H1 (cell line): ENCODE results near the gene SYDE2. TPM values are rescaled to one million over a fixed set of nuclear protein-coding genes. Genes with fewer than 3 reads are reported as not detected.

Experiments
- CTCF ChIA-PET: fragments of 300-600 bp; sonication (Branson Sonifier 250); formaldehyde crosslinking; loops from one replicate; lab custom pipeline; 2021; ENCODE audit not compliant: partially characterized antibody; lab: Charles Lee
- POLR2A ChIA-PET: fragments of 300-600 bp; sonication (Branson Sonifier 250); formaldehyde crosslinking; loops from one replicate; lab custom pipeline; 2021; ENCODE audit warnings: inconsistent platforms; ENCODE audit not compliant: partially characterized antibody; lab: Charles Lee
- DNase-seq, 2 experiments: peaks; one replicate each; pipeline versions ENCODE4 v3.0.0 to v3.0.0-alpha.2; 2010 to 2022; ENCODE audit warnings: low spot score in 2 of 2, low read depth in 1 of 2, mixed read lengths in 1 of 2
- FAIRE-seq: peaks from 2 replicates; lab custom pipeline; 2011; peaks lifted over from hg19 to GRCh38; lab: Jason Lieb, UNC
- H2AFZ ChIP-seq: 2 replicates; pipeline ENCODE4 v1.8.1; 2012; ENCODE audit warnings: low read length, inconsistent platforms
- H2AK5ac ChIP-seq: 2 replicates; pipeline ENCODE4 v1.6.1; 2013; ENCODE audit warnings: low read depth, low read length
- H2BK120ac ChIP-seq: replicated peaks from 2 replicates; pipeline ENCODE3; 2013; ENCODE audit warnings: low read depth, low read length, inconsistent platforms
- H2BK12ac ChIP-seq: 2 replicates; pipeline ENCODE4 v1.6.1; 2013; ENCODE audit warnings: low read depth, low read length
- H2BK15ac ChIP-seq: 2 replicates; pipeline ENCODE4 v1.6.1; 2013; ENCODE audit warnings: low read length
- H2BK20ac ChIP-seq: 2 replicates; pipeline ENCODE4 v1.6.1; 2013; ENCODE audit warnings: low read length
- H2BK5ac ChIP-seq: 2 replicates; pipeline ENCODE4 v1.6.1; 2013; ENCODE audit warnings: low read depth, low read length
- H3K14ac ChIP-seq: 2 replicates; pipeline ENCODE4 v1.6.1; 2013; ENCODE audit warnings: inconsistent platforms; ENCODE audit not compliant: insufficient read length
- H3K18ac ChIP-seq: 2 replicates; pipeline ENCODE4 v1.6.1; 2013; ENCODE audit warnings: low read length; ENCODE audit errors: extremely low read depth
- H3K23ac ChIP-seq: 2 replicates; pipeline ENCODE4 v1.6.1; 2013; ENCODE audit warnings: inconsistent platforms; ENCODE audit not compliant: insufficient read length
- H3K23me2 ChIP-seq: 2 replicates; pipeline ENCODE4 v1.6.1; 2013; ENCODE audit warnings: low read depth, low read length
- H3K27ac ChIP-seq: 2 replicates; pipeline ENCODE4 v1.6.1; 2011; ENCODE audit warnings: low read depth, low read length, inconsistent platforms
- H3K27me3 ChIP-seq, 4 experiments: replicated peaks in 1 of 4; 1 replicate in 1 of 4; 2 replicates in 3 of 4; pipeline versions ENCODE4 v1.6.1 to v1.8.1; 2011 to 2013; ENCODE audit warnings: low read length in 3 of 4, mild to moderate bottlenecking in 3 of 4, inconsistent platforms in 2 of 4, mixed read lengths in 2 of 4, moderate library complexity in 1 of 4; ENCODE audit not compliant: control insufficient read depth in 3 of 4, insufficient read depth in 3 of 4; ENCODE audit errors: extremely low read depth in 1 of 4
- H3K36me3 ChIP-seq, 4 experiments: 2 replicates each; pipeline versions ENCODE4 v1.6.1 to v1.8.1; 2011 to 2013; ENCODE audit warnings: mild to moderate bottlenecking in 4 of 4, low read length in 3 of 4, moderate library complexity in 2 of 4, control low read depth in 1 of 4, inconsistent platforms in 1 of 4; ENCODE audit not compliant: insufficient read depth in 4 of 4, control insufficient read depth in 2 of 4
- H3K4ac ChIP-seq: replicated peaks from 2 replicates; pipeline ENCODE3; 2013; ENCODE audit warnings: low read length, low read depth, mixed read lengths, inconsistent platforms; ENCODE audit not compliant: insufficient read length
- H3K4me1 ChIP-seq, 4 experiments: replicated peaks in 1 of 4; 1 replicate in 1 of 4; 2 replicates in 3 of 4; pipeline versions ENCODE4 v1.6.1 to v1.8.1; 2011 to 2013; ENCODE audit warnings: low read length in 3 of 4, inconsistent platforms in 2 of 4, mixed read lengths in 1 of 4; ENCODE audit not compliant: insufficient read depth in 4 of 4, control insufficient read depth in 3 of 4
- H3K4me2 ChIP-seq, 2 experiments: 2 replicates each; pipeline versions ENCODE4 v1.6.1 to v1.8.1; 2011 to 2013; ENCODE audit warnings: low read depth in 2 of 2, low read length in 2 of 2, control low read depth in 1 of 2, inconsistent platforms in 1 of 2, mild to moderate bottlenecking in 1 of 2; ENCODE audit not compliant: insufficient read depth in 1 of 2
- H3K4me3 ChIP-seq, 4 experiments: fragments of 200-600, 300-600 bp in 1 of 4; sonication (generic), shearing (Covaris generic), sonication (Bioruptor Twin) in 1 of 4; 2 replicates each; pipeline versions ENCODE4 v1.5.1 to v1.8.1; 2011 to 2016; ENCODE audit warnings: low read length in 4 of 4, low read depth in 3 of 4, control low read depth in 2 of 4, inconsistent platforms in 2 of 4, mild to moderate bottlenecking in 2 of 4, mixed read lengths in 1 of 4, moderate library complexity in 1 of 4; ENCODE audit not compliant: insufficient read depth in 2 of 4; ENCODE audit errors: extremely low read depth in 1 of 4
- H3K56ac ChIP-seq: replicated peaks from 2 replicates; pipeline ENCODE3; 2013; ENCODE audit warnings: low read depth, mild to moderate bottlenecking, mixed read lengths, low read length, inconsistent platforms; ENCODE audit not compliant: insufficient read length
- H3K79me1 ChIP-seq: 2 replicates; pipeline ENCODE4 v1.6.1; 2013; ENCODE audit warnings: low read depth, low read length, control low read depth
- H3K79me2 ChIP-seq, 2 experiments: 2 replicates each; pipeline versions ENCODE4 v1.6.1 to v1.8.1; 2012 to 2013; ENCODE audit warnings: low read length in 2 of 2, mild to moderate bottlenecking in 2 of 2, inconsistent platforms in 1 of 2; ENCODE audit not compliant: insufficient read depth in 2 of 2, control insufficient read depth in 1 of 2
- H3K9ac ChIP-seq, 4 experiments: replicated peaks in 1 of 4; 1 replicate in 1 of 4; 2 replicates in 3 of 4; pipeline versions ENCODE4 v1.6.1 to v1.8.1; 2011 to 2013; ENCODE audit warnings: low read depth in 3 of 4, low read length in 3 of 4, control low read depth in 2 of 4, mild to moderate bottlenecking in 2 of 4, moderate library complexity in 2 of 4, inconsistent platforms in 1 of 4; ENCODE audit errors: extremely low read depth in 1 of 4
- H3K9me3 ChIP-seq, 2 experiments: 2 replicates each; pipeline versions ENCODE4 v1.6.1 to v1.8.1; 2012 to 2013; ENCODE audit warnings: mild to moderate bottlenecking in 2 of 2, moderate library complexity in 2 of 2, control low read depth in 1 of 2, inconsistent platforms in 1 of 2, low read depth in 1 of 2, low read length in 1 of 2, mixed read lengths in 1 of 2; ENCODE audit not compliant: insufficient read depth in 2 of 2
- H4K20me1 ChIP-seq, 2 experiments: replicated peaks in 1 of 2; 2 replicates each; pipeline versions ENCODE3 to v1.8.1; 2011 to 2013; ENCODE audit warnings: inconsistent platforms in 2 of 2, low read length in 2 of 2, mild to moderate bottlenecking in 1 of 2; ENCODE audit not compliant: insufficient read depth in 2 of 2, control insufficient read depth in 1 of 2
- H4K5ac ChIP-seq: 2 replicates; pipeline ENCODE4 v1.6.1; 2013; ENCODE audit warnings: low read length, low read depth, mixed read lengths, inconsistent platforms; ENCODE audit not compliant: insufficient read length
- H4K8ac ChIP-seq: 2 replicates; pipeline ENCODE4 v1.8.0; 2013; ENCODE audit warnings: mild to moderate bottlenecking, moderate library complexity, low read length, inconsistent platforms; ENCODE audit not compliant: insufficient read depth; ENCODE audit errors: extremely low read depth
- H4K91ac ChIP-seq: replicated peaks from 2 replicates; pipeline ENCODE3; 2013; ENCODE audit warnings: low read length, mixed read lengths, inconsistent platforms; ENCODE audit not compliant: insufficient read length
- ASH2L ChIP-seq: fragments of 200-600, 300-600 bp; sonication (generic); IDR thresholded peaks from one replicate; pipeline ENCODE4 v1.7.1; 2017; ENCODE audit warnings: low read length
- BACH1 ChIP-seq: IDR thresholded peaks from 2 replicates; pipeline ENCODE4 v1.6.1; 2012; ENCODE audit warnings: low read length, improper control_type of control experiment
- CTCF ChIP-seq, 3 experiments: IDR thresholded peaks; 1 replicate in 2 of 3; 2 replicates in 1 of 3; pipeline versions ENCODE4 v1.5.1 to v1.6.1; 2011; ENCODE audit warnings: low read length in 3 of 3, mild to moderate bottlenecking in 3 of 3, inconsistent platforms in 2 of 3, low read depth in 1 of 3, moderate library complexity in 1 of 3; ENCODE audit not compliant: insufficient read depth in 1 of 3; ENCODE audit errors: control extremely low read depth in 1 of 3
- GABPA ChIP-seq: IDR thresholded peaks from 2 replicates; pipeline ENCODE4 v1.6.1; 2011; ENCODE audit warnings: mild to moderate bottlenecking, low read length, moderate library complexity, borderline replicate concordance; ENCODE audit not compliant: insufficient read depth
- RBBP5 ChIP-seq: IDR thresholded peaks from 2 replicates; pipeline ENCODE4 v1.7.1; 2012; ENCODE audit warnings: low read depth, mild to moderate bottlenecking, inconsistent platforms, low read length, moderate library complexity, borderline replicate concordance
- SP2 ChIP-seq: IDR thresholded peaks from 2 replicates; pipeline ENCODE4 v1.6.1; 2012; ENCODE audit warnings: mild to moderate bottlenecking, low read length, inconsistent platforms
- SUZ12 ChIP-seq: fragments of 200-600 bp; sonication (generic); IDR thresholded peaks from 2 replicates; pipeline ENCODE4 v1.6.1; 2012; ENCODE audit warnings: mild to moderate bottlenecking, inconsistent platforms, low read length, moderate library complexity, mixed read lengths
- TAF7 ChIP-seq: optimal IDR thresholded peaks from 2 replicates; pipeline ENCODE3; 2011; ENCODE audit warnings: low read depth, mild to moderate bottlenecking, inconsistent platforms, low read length, moderate library complexity, borderline replicate concordance
- TCF12 ChIP-seq: IDR thresholded peaks from 2 replicates; pipeline ENCODE4 v1.6.1; 2011; ENCODE audit warnings: low read depth, mild to moderate bottlenecking, low read length
- WGBS, 2 experiments: shearing (Covaris generic) in 1 of 2; methylation state at CpG; one replicate each; pipeline versions ENCODE4 v1.1.6 to v1.1.7; 2013 to 2015; ENCODE audit warnings: low lambda C conversion rate in 2 of 2, mixed read lengths in 2 of 2, inconsistent platforms in 1 of 2, low coverage in 1 of 2, missing lambda C conversion rate in 1 of 2; ENCODE audit not compliant: insufficient replicate concordance in 2 of 2, insufficient coverage in 1 of 2, insufficient read length in 1 of 2; ENCODE audit errors: extremely low coverage in 1 of 2, missing lambda C conversion rate in 1 of 2; 5-methylcytosine and 5-hydroxymethylcytosine counted together
- polyA plus RNA-seq, 7 experiments: library from polyadenylated mRNA; depleted of rRNA in 3 of 7; stranded (reverse) in 5 of 7; unstranded in 2 of 7; fragments of >200 nt in 5 of 7; fragments of 200-250 nt in 2 of 7; gene quantifications; 1 replicate in 5 of 7; 2 replicates in 1 of 7; 4 replicates in 1 of 7; pipeline versions ENCODE4 v1.2.1 to v1.2.3, GENCODE V29; 2011 to 2013; ENCODE audit warnings: missing spikeins in 2 of 7, mixed read lengths in 2 of 7
- total RNA-seq: library from RNA; stranded (reverse); fragmentation: NEBNext Ultra II Directional; extraction: Animal tissue kit (Norgen Biotek cat#: 25700); gene quantifications from 2 replicates; pipeline ENCODE4 v1.2.1, GENCODE V29; 2021

SYDE2 gene
- total and polyA plus RNA-seq, 2 of the 8 experiments (the other 6 are each of a cell fraction or from before 2014, with no cell fraction given) = 1.6 to 14.6 TPM

DNA sequence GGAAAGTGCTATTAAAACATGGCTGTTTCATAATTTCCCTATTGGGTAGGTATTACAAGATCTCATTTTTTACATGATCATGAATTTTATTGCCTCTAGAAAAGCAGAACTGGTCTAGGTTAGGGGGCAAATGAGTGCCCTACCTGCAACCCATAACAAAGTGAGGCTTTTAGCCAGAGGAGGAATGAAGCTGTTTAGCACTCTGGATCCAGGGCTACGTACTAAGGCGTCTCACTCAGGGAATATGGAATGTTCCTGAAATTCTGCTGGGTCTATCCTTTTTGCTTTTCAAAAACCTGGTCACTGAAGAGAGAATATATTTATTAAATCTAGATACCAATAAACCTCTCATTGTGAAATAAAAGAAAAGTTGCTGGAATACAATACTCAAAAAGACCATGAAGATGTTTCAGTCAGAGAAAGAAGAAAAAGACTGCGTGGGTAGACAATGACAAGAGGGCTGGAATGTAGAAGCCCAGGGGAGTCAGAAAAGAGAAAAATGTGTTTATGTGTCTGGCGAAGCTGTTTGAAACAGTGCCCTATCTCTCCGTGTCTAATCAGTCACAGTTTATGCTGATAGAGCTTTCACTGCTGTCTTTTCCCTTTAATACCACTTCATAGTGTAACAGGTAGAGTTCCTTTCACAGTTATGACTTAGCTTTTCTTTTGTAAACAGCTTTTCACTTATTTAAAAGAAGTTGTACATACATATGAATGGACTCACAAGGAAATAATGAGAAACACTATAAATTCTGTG lies 25.0 kb upstream of the SYDE2 start:
- Histone ChIP-seq H2AFZ (no peak overlapping the region), H3K56ac (no peak overlapping the region), H4K5ac (no peak overlapping the region), H3K14ac (no peak overlapping the region), H3K18ac (no peak overlapping the region; the same call in 1 of the 2 replicates), H2BK5ac (no peak overlapping the region), H2BK20ac (no peak overlapping the region), H3K27ac (0 out of 2 replicates have a peak overlapping the region, but pooled peaks have one; percentile 2), H3K9me3 (no peaks in the 10 kb centered on the region), H3K36me3 (no peaks in the 10 kb centered on the region), H3K79me1 (no peaks in the 10 kb centered on the region), H2BK12ac (no peak overlapping the region; the same call in 1 of the 2 replicates), H2BK15ac (no peak overlapping the region), H4K8ac (no peak overlapping the region), H3K4me3 (peak overlapping the region in 1 of 4 experiments; percentile 5; a peak in 1 of 8 replicates), H4K20me1 (no peaks in the 10 kb centered on the region), H3K4me1 (peaks cover 0 to 15% (median 4%) of the 10 kb centered on the region in 4 experiments; a peak in 4 of 7 replicates), H2BK120ac (no peak overlapping the region), H3K27me3 (no peaks in the 10 kb centered on the region), H3K4ac (no peak overlapping the region), H3K9ac (no peak overlapping the region), H3K4me2 (peak overlapping the region; percentile 50 to 59; a peak in 3 of 4 replicates), H4K91ac (no peak overlapping the region), H3K23ac (no peak overlapping the region), H3K23me2 (no peaks in the 10 kb centered on the region), H3K79me2 (no peaks in the 10 kb centered on the region), H2AK5ac (no peak overlapping the region)
- CTCF ChIA-PET = interaction anchor here (0.7 to 3.1 kb wide), 12 partner anchors 14 to 281 kb away, joined by 3 to 15 read pairs (median 4); no protein-coding TSS in a partner anchor
- DNase-seq = no peak
- POLR2A ChIA-PET = interaction anchor here (0.8 to 2.9 kb wide), 5 partner anchors 10 to 49 kb away, joined by 3 to 17 read pairs (median 4); partner anchors contain the start of gene SYDE2
- no peak for FAIRE-seq
- 60% methylated on average over 5 of the region's 5 CpGs; no CpG with 5 or more reads in 1 of the 2 experiments for WGBS, 2 experiments
- no peak for TF ChIP-seq SUZ12
- TF ChIP-seq CTCF (IDR thresholded peaks at IDR 0.05; ENCODE audit: control extremely low read depth in 1 of 3, insufficient read depth in 1 of 3, low read depth in 1 of 3, low read length in 3 of 3) = no peak
- no peak for TF ChIP-seq TAF7
- TF ChIP-seq TCF12 = no peak
- no peak for TF ChIP-seq SP2
- no peak for TF ChIP-seq BACH1
- no peak for TF ChIP-seq ASH2L
- no peak for TF ChIP-seq GABPA
- no peak for TF ChIP-seq RBBP5
